ENCODE data around the gene INPP1. TPM values are rescaled to one million over a fixed set of nuclear protein-coding genes. Genes with fewer than 3 reads are reported as not detected.

Gene INPP1
- total and polyA plus RNA-seq, 2 of the 8 experiments (the other 6 are each of a cell fraction or from before 2014, with no cell fraction given): 0.88 to 3.0 TPM

GRCh38 chr2:190318514-190318913 lies 24.9 kb upstream of the INPP1 start (continued):
- no peak for TF ChIP-seq CBX8 (IDR thresholded peaks at IDR 0.05; ENCODE audit: borderline replicate concordance, low read depth, low read length)
- no peak for TF ChIP-seq CHD7 (IDR thresholded peaks at IDR 0.05; ENCODE audit: insufficient replicate concordance, low read length)

All from H1 (cell line).